CD14-positive monocyte (primary cell): ENCODE measurements around the gene ETS1. TPM values are rescaled to one million over a fixed set of nuclear protein-coding genes. Genes with fewer than 3 reads are reported as not detected.

ENCODE experiments used
- DNase-seq, 3 donors: peaks; one replicate each; pipeline ENCODE4 v3.0.0-alpha.2; 2011 to 2022
- H2AFZ ChIP-seq: 2 replicates; pipeline ENCODE4 v1.6.0; 2012; ENCODE audit warnings: mild to moderate bottlenecking, low read depth, low read length, inconsistent platforms; ENCODE audit not compliant: insufficient read depth, poor library complexity, severe bottlenecking
- H3K27ac ChIP-seq, 2 donors: 1 replicate in 1 of 2; 2 replicates in 1 of 2; pipeline ENCODE4 v1.5.1; 2012 to 2013; ENCODE audit warnings: low read length in 2 of 2, control low read depth in 1 of 2, inconsistent platforms in 1 of 2, low read depth in 1 of 2, mild to moderate bottlenecking in 1 of 2
- H3K27me3 ChIP-seq, 2 donors: one replicate each; pipeline versions ENCODE4 v1.6.0 to v1.6.1; 2011 to 2013; ENCODE audit warnings: low read length in 2 of 2; ENCODE audit not compliant: control insufficient read depth in 2 of 2, insufficient read depth in 2 of 2
- H3K36me3 ChIP-seq, 2 donors: replicated peaks in 1 of 2; 1 replicate in 1 of 2; 2 replicates in 1 of 2; pipeline versions ENCODE4 v1.5.1 to v1.6.1; 2012 to 2013; ENCODE audit warnings: low read length in 2 of 2, control low read depth in 1 of 2, inconsistent platforms in 1 of 2, mild to moderate bottlenecking in 1 of 2; ENCODE audit not compliant: insufficient read depth in 2 of 2, control insufficient read depth in 1 of 2
- H3K4me1 ChIP-seq, 2 donors: 1 replicate in 1 of 2; 2 replicates in 1 of 2; pipeline versions ENCODE4 v1.5.1 to v1.6.1; 2012 to 2013; ENCODE audit warnings: low read length in 2 of 2, control low read depth in 1 of 2, inconsistent platforms in 1 of 2, mild to moderate bottlenecking in 1 of 2, moderate library complexity in 1 of 2; ENCODE audit not compliant: insufficient read depth in 2 of 2, control insufficient read depth in 1 of 2
- H3K4me2 ChIP-seq: replicated peaks from 2 replicates; pipeline ENCODE3; 2012; ENCODE audit warnings: low read length, moderate library complexity, mild to moderate bottlenecking; ENCODE audit not compliant: poor library complexity, severe bottlenecking; ENCODE audit errors: extremely low read depth
- H3K4me3 ChIP-seq, 3 experiments: fragments of 200-600 bp in 1 of 3; sonication (generic) in 1 of 3; replicated peaks in 1 of 3; 1 replicate in 2 of 3; 2 replicates in 1 of 3; pipeline ENCODE4 v1.5.1; 2011 to 2013; ENCODE audit warnings: low read length in 3 of 3, mild to moderate bottlenecking in 3 of 3, control low read depth in 2 of 3, low read depth in 2 of 3, inconsistent platforms in 1 of 3, moderate library complexity in 1 of 3
- H3K79me2 ChIP-seq: 2 replicates; pipeline ENCODE4 v1.6.0; 2012; ENCODE audit warnings: mild to moderate bottlenecking, control low read depth, inconsistent platforms, low read length, moderate library complexity; ENCODE audit not compliant: insufficient read depth
- H3K9ac ChIP-seq: 2 replicates; pipeline ENCODE4 v1.6.0; 2017; ENCODE audit warnings: low read length, mild to moderate bottlenecking; ENCODE audit not compliant: insufficient read depth, poor library complexity, severe bottlenecking
- H3K9me3 ChIP-seq, 2 donors: replicated peaks in 1 of 2; 1 replicate in 1 of 2; 2 replicates in 1 of 2; pipeline versions ENCODE4 v1.5.1 to v1.6.1; 2012 to 2013; ENCODE audit warnings: low read length in 2 of 2, control low read depth in 1 of 2; ENCODE audit not compliant: control insufficient read depth in 1 of 2, insufficient read depth in 1 of 2
- H4K20me1 ChIP-seq: 2 replicates; pipeline ENCODE4 v1.6.0; 2012; ENCODE audit warnings: mild to moderate bottlenecking, low read length, control low read depth, moderate library complexity; ENCODE audit not compliant: insufficient read depth
- H3K27ac Mint-ChIP-seq, 7 donors: one replicate each; pipeline ENCODE4 v1.8.0; 2020; ENCODE audit warnings: mild to moderate bottlenecking in 7 of 7, mixed read lengths in 7 of 7, moderate library complexity in 6 of 7, inconsistent platforms in 2 of 7
- H3K27me3 Mint-ChIP-seq, 3 donors: one replicate each; pipeline ENCODE4 v1.8.0; 2021 to 2022; ENCODE audit warnings: low read depth in 3 of 3, mild to moderate bottlenecking in 3 of 3, mixed read lengths in 3 of 3, moderate library complexity in 3 of 3, inconsistent platforms in 1 of 3
- H3K36me3 Mint-ChIP-seq, 2 donors: one replicate each; pipeline ENCODE4 v1.8.0; 2020; ENCODE audit warnings: mixed read lengths in 2 of 2, inconsistent platforms in 1 of 2, mild to moderate bottlenecking in 1 of 2
- H3K4me1 Mint-ChIP-seq: one replicate; pipeline ENCODE4 v1.8.0; 2020; ENCODE audit warnings: mild to moderate bottlenecking, mixed read lengths
- H3K4me3 Mint-ChIP-seq, 2 donors: one replicate each; pipeline ENCODE4 v1.8.0; 2020; ENCODE audit warnings: mild to moderate bottlenecking in 2 of 2, mixed read lengths in 2 of 2, moderate library complexity in 1 of 2
- H3K9me3 Mint-ChIP-seq, 7 donors: one replicate each; pipeline ENCODE4 v1.8.0; 2020 to 2022; ENCODE audit warnings: mixed read lengths in 7 of 7, mild to moderate bottlenecking in 6 of 7, moderate library complexity in 6 of 7, inconsistent platforms in 2 of 7
- CTCF ChIP-seq: fragments of 200-600 bp; IDR thresholded peaks from one replicate; pipeline ENCODE4 v1.8.0; 2022; ENCODE audit warnings: antibody characterized with exemption, mild to moderate bottlenecking
- WGBS: methylation state at CpG from one replicate; pipeline ENCODE4 v1.1.5; 2013; ENCODE audit warnings: missing lambda C conversion rate; ENCODE audit not compliant: insufficient coverage; 5-methylcytosine and 5-hydroxymethylcytosine counted together
- intact Hi-C, 2 donors: fragments of 100-400 bp; cut with micrococcal nuclease; formaldehyde crosslinking; loops; one replicate each; pipeline versions ENCODE4 v1.15.0 to v1.15.1; 2023
- polyA plus RNA-seq, 3 donors: library from polyadenylated mRNA; depleted of rRNA in 1 of 3; unstranded in 2 of 3; stranded (reverse) in 1 of 3; fragments of 300-500 nt in 2 of 3; fragments of >200 nt in 1 of 3; fragmentation: Illumina TruSeq in 2 of 3; gene quantifications; 1 replicate in 2 of 3; 2 replicates in 1 of 3; pipeline ENCODE4 v1.2.3, GENCODE V29; 2012 to 2021

The ETS1 gene
- polyA plus RNA-seq, 3 donors = 0.67 to 1.6 (median 1.6) TPM

DNA sequence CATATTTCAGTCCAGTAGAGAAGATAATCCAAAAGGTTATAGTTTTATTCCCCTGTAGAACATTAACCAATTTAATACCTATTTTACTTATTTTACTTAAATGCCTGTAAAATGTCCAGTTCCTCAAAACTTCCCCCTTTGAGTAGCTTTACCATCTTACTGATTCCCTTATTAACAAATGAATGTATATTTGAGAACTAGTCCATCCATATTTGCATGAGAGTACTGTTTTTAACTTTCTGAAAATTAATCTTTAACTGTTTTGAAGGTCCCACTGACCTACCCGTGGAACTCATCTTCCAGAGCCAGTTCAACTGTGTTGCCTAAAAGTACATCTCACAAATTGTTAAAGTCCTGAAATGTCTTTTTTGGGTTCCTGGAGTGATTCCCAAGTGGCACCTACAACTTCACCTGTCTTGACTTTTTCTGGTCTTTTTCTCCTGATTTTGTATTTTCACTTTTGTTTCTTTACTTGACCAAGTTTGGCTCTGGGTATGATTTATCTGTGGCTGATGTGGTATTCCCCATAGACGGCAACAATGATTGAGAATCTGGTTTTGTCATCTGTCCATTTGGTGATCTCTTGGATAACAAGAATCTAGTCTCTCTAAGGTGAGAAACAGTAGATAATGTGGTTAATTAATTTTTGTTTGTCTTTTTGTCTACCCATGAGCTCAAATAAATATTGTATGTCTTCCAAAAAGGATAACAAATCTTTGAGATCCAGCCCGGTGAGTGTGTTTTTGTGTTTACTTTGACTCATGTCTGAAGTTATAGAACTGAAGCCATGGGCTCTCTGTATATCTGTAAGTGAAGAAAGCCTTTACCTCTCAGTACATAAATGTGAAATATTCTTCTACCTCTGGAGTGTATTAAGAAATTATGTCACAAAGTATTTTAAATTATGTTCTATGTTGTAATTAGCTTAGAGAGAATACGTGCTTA, 174.2 kb downstream of the ETS1 start:
- Histone ChIP-seq H4K20me1 (no peaks in the 10 kb centered on the region), H3K4me3 (no peak overlapping the region), H2AFZ (no peak overlapping the region), H3K9ac (no peak overlapping the region), H3K4me1 (no peaks in the 10 kb centered on the region), H3K27me3 (no peaks in the 10 kb centered on the region), H3K79me2 (no peaks in the 10 kb centered on the region), H3K4me2 (no peak overlapping the region), H3K36me3 (no peaks in the 10 kb centered on the region), H3K9me3 (no peaks in the 10 kb centered on the region), H3K27ac (no peak overlapping the region)
- WGBS = no CpG with 5 or more reads among the region's 4 CpGs
- TF ChIP-seq CTCF = no peak
- Mint-ChIP-seq H3K36me3 (no peaks in the 10 kb centered on the region), H3K27me3 (no peaks in the 10 kb centered on the region), H3K4me1 (peaks cover 3% of the 10 kb centered on the region), H3K27ac (no peak overlapping the region), H3K4me3 (no peak overlapping the region), H3K9me3 (no peaks in the 10 kb centered on the region)
- intact Hi-C loops = no loop called here
- DNase-seq = no peak

GRCh38 chr11:128411812-128412211, 175.5 kb downstream of the ETS1 start:
- H3K4me3 Mint-ChIP-seq = no peak overlapping the region
- Histone ChIP-seq H3K9me3 (no peaks in the 10 kb centered on the region), H3K4me1 (no peaks in the 10 kb centered on the region), H2AFZ (no peak overlapping the region), H3K79me2 (no peaks in the 10 kb centered on the region), H3K36me3 (no peaks in the 10 kb centered on the region), H3K9ac (no peak overlapping the region), H3K4me3 (no peak overlapping the region), H3K27ac (no peak overlapping the region), H3K27me3 (no peaks in the 10 kb centered on the region), H3K4me2 (no peak overlapping the region), H4K20me1 (no peaks in the 10 kb centered on the region)
- intact Hi-C loops = no loop called here
- no peaks in the 10 kb centered on the region for H3K9me3 Mint-ChIP-seq
- H3K27ac Mint-ChIP-seq = no peak overlapping the region
- TF ChIP-seq CTCF = no peak
- H3K4me1 Mint-ChIP-seq = peaks cover 3% of the 10 kb centered on the region
- H3K36me3 Mint-ChIP-seq = no peaks in the 10 kb centered on the region
- H3K27me3 Mint-ChIP-seq = no peaks in the 10 kb centered on the region
- DNase-seq = no peak
- WGBS = no CpG with 5 or more reads among the region's 5 CpGs
